Measurements from ENCODE around the gene USB1.

GRCh38 chr16:57959121-57959520 lies 42.1 kb upstream of the USB1 start:
- no peak for TF ChIP-seq POLR2A (IDR thresholded peaks at IDR 0.05)
- no peak for TF ChIP-seq CTCF (IDR thresholded peaks at IDR 0.05)
- no peak for TF ChIP-seq EP300 (IDR thresholded peaks at IDR 0.05)
